Smooth muscle cell (in vitro differentiated cells): ENCODE data around the gene BMP10. TPM values are rescaled to one million over a fixed set of nuclear protein-coding genes. Genes with fewer than 3 reads are reported as not detected.

ENCODE experiments used
- DNase-seq: peaks from one replicate; lab custom pipeline; 2025; ENCODE audit not compliant: unreplicated experiment; lab: John Stamatoyannopoulos, UW
- H2AFZ ChIP-seq: fragments of 200-600 bp; sonication (generic); 2 replicates; pipeline ENCODE4 v1.6.0; 2016; ENCODE audit warnings: antibody characterized with exemption, low read depth, mild to moderate bottlenecking
- H3F3A ChIP-seq: fragments of 200-600 bp; sonication (generic); 2 replicates; pipeline ENCODE4 v1.6.0; 2017; ENCODE audit warnings: antibody characterized with exemption, low read depth
- H3K27ac ChIP-seq: fragments of 200-600 bp; sonication (generic); 2 replicates; pipeline ENCODE4 v1.5.1; 2016; ENCODE audit warnings: low read depth, mild to moderate bottlenecking
- H3K27me3 ChIP-seq: fragments of 200-600 bp; sonication (generic); 2 replicates; pipeline ENCODE4 v1.6.1; 2016; ENCODE audit warnings: low read depth, mild to moderate bottlenecking
- H3K36me3 ChIP-seq: fragments of 200-600 bp; sonication (generic); 2 replicates; pipeline ENCODE4 v1.5.1; 2016; ENCODE audit warnings: low read depth
- H3K4me1 ChIP-seq: fragments of 200-600 bp; sonication (generic); 2 replicates; pipeline ENCODE4 v1.5.1; 2016; ENCODE audit warnings: low read depth
- H3K4me2 ChIP-seq: fragments of 200-600 bp; sonication (generic); 2 replicates; pipeline ENCODE4 v1.6.0; 2016; ENCODE audit warnings: mild to moderate bottlenecking
- H3K4me3 ChIP-seq: fragments of 200-600 bp; sonication (generic); 2 replicates; pipeline ENCODE4 v1.5.1; 2016; ENCODE audit warnings: mild to moderate bottlenecking
- H3K79me2 ChIP-seq: fragments of 200-600 bp; sonication (generic); 2 replicates; pipeline ENCODE4 v1.6.0; 2016; ENCODE audit warnings: low read depth, mild to moderate bottlenecking
- H3K9ac ChIP-seq: fragments of 200-600 bp; sonication (generic); 2 replicates; pipeline ENCODE4 v1.6.0; 2016; ENCODE audit warnings: low read depth
- H3K9me3 ChIP-seq: fragments of 200-600 bp; sonication (generic); replicated peaks from 2 replicates; pipeline ENCODE4 v1.5.1; 2016; ENCODE audit warnings: low read depth
- H4K20me1 ChIP-seq: fragments of 200-600 bp; sonication (generic); 2 replicates; pipeline ENCODE4 v1.6.0; 2016; ENCODE audit warnings: low read depth
- CTCF ChIP-seq: fragments of 200-600 bp; sonication (generic); IDR thresholded peaks from 2 replicates; pipeline ENCODE4 v1.5.1; 2017; ENCODE audit warnings: borderline replicate concordance, mild to moderate bottlenecking, antibody characterized with exemption; ENCODE audit not compliant: insufficient read depth, poor library complexity, severe bottlenecking
- WGBS: methylation state at CpG from one replicate; pipeline ENCODE4 v1.1.7; 2016; ENCODE audit warnings: low lambda C conversion rate; 5-methylcytosine and 5-hydroxymethylcytosine counted together
- polyA plus RNA-seq: library from polyadenylated mRNA; unstranded; fragments of >200 nt; fragmentation: Nextera tagmentation; extraction: Ambion mirVana; gene quantifications from 2 replicates; pipeline ENCODE4 v1.2.1, GENCODE V29; 2016
- total RNA-seq: library from RNA; depleted of rRNA; stranded (reverse); fragments of >200 nt; gene quantifications from 2 replicates; pipeline ENCODE4 v1.2.3, GENCODE V29; 2014

Gene BMP10
- total and polyA plus RNA-seq, 2 experiments from 2014 or later = not detected

- Histone ChIP-seq H3K4me3 (no peak overlapping the region), H3K27me3 (peaks cover 60% of the 10 kb centered on the region)
- TF ChIP-seq CTCF = no peak
Measured at GRCh38 chr2:68863996-68864395, 7.2 kb downstream of the BMP10 start.

GRCh38 chr2:68862889-68863288 is 8.3 kb downstream of the BMP10 start:
- Histone ChIP-seq H3K9ac (no peak overlapping the region), H3F3A (no peaks in the 10 kb centered on the region), H3K4me1 (peaks cover 8% of the 10 kb centered on the region), H3K27ac (no peak overlapping the region), H3K9me3 (no peaks in the 10 kb centered on the region), H3K4me3 (no peak overlapping the region), H3K27me3 (peaks cover 60% of the 10 kb centered on the region), H3K4me2 (no peak overlapping the region), H3K36me3 (no peaks in the 10 kb centered on the region), H2AFZ (no peak overlapping the region), H3K79me2 (no peaks in the 10 kb centered on the region), H4K20me1 (no peaks in the 10 kb centered on the region)
- WGBS = 83% methylated on average over 7 of the region's 7 CpGs
- no peak for DNase-seq
- TF ChIP-seq CTCF = no peak

More at GRCh38 chr2:68863996-68864395, 7.2 kb downstream of the BMP10 start:
- no peak overlapping the region for H2AFZ ChIP-seq
- no peak overlapping the region for H3K9ac ChIP-seq
- DNase-seq = no peak
- H3K27ac ChIP-seq = no peak overlapping the region
- H3K79me2 ChIP-seq = no peaks in the 10 kb centered on the region
- H3K4me2 ChIP-seq = no peak overlapping the region
- H3K9me3 ChIP-seq = no peaks in the 10 kb centered on the region
- H3F3A ChIP-seq = no peaks in the 10 kb centered on the region
- no peaks in the 10 kb centered on the region for H3K36me3 ChIP-seq
- WGBS = 90% methylated on average over 2 of the region's 2 CpGs
- H4K20me1 ChIP-seq = no peaks in the 10 kb centered on the region
- H3K4me1 ChIP-seq = peaks cover 8% of the 10 kb centered on the region

- Histone ChIP-seq H4K20me1 (no peaks in the 10 kb centered on the region), H3K36me3 (no peaks in the 10 kb centered on the region), H3K79me2 (no peaks in the 10 kb centered on the region), H3K4me3 (no peak overlapping the region), H2AFZ (no peak overlapping the region), H3K4me2 (no peak overlapping the region), H3K4me1 (peaks cover 8% of the 10 kb centered on the region), H3F3A (no peaks in the 10 kb centered on the region), H3K9ac (no peak overlapping the region), H3K27me3 (peaks cover 72% of the 10 kb centered on the region), H3K27ac (no peak overlapping the region), H3K9me3 (no peaks in the 10 kb centered on the region)
- TF ChIP-seq CTCF = no peak
- no peak for DNase-seq
Measured at GRCh38 chr2:68861330-68861729, 9.9 kb downstream of the BMP10 start.

- 55% methylated on average over 3 of the region's 3 CpGs for WGBS
- H3K27ac ChIP-seq = no peak overlapping the region
- no peak overlapping the region for H3K9ac ChIP-seq
- no peak overlapping the region for H3K4me2 ChIP-seq
- H3K4me1 ChIP-seq = peaks cover 8% of the 10 kb centered on the region
- no peak overlapping the region for H2AFZ ChIP-seq
- H3K4me3 ChIP-seq = no peak overlapping the region
- no peak for TF ChIP-seq CTCF
- H3K27me3 ChIP-seq = peaks cover 74% of the 10 kb centered on the region
- no peaks in the 10 kb centered on the region for H3F3A ChIP-seq
- H4K20me1 ChIP-seq = no peaks in the 10 kb centered on the region
- no peaks in the 10 kb centered on the region for H3K36me3 ChIP-seq
- H3K9me3 ChIP-seq = no peaks in the 10 kb centered on the region
- H3K79me2 ChIP-seq = no peaks in the 10 kb centered on the region
- DNase-seq = no peak
Measured at GRCh38 chr2:68860111-68860510, 11.1 kb downstream of the BMP10 start.
